HepG2 (cell line): Measurements from ENCODE around the gene BMX. TPM values are rescaled to one million over a fixed set of nuclear protein-coding genes. Genes with fewer than 3 reads are reported as not detected.

Source experiments
- FOSL2 ChIP-seq: sonication (generic); formaldehyde crosslinking; IDR thresholded peaks from 2 replicates; pipeline ENCODE4 v1.4.0; 2020; ENCODE audit warnings: missing genetic modification reagents
- HES4 ChIP-seq: sonication (generic); formaldehyde crosslinking; IDR thresholded peaks from 2 replicates; pipeline ENCODE4 v1.9.0; 2021; ENCODE audit warnings: mild to moderate bottlenecking, missing genetic modification reagents, borderline replicate concordance
- ISL2 ChIP-seq: sonication (generic); formaldehyde crosslinking; IDR thresholded peaks from 2 replicates; pipeline ENCODE4 v1.5.0; 2020; ENCODE audit warnings: missing genetic modification reagents
- MBNL3 ChIP-seq: fragments of 250-450 bp; sonication (Bioruptor Pico); conservative IDR thresholded peaks from 2 replicates; pipeline ENCODE4 v1.8.0; 2022; ENCODE audit warnings: mild to moderate bottlenecking, inconsistent platforms
- MEF2D ChIP-seq: sonication (generic); formaldehyde crosslinking; IDR thresholded peaks from 2 replicates; pipeline ENCODE4 v1.5.1; 2020; ENCODE audit warnings: mild to moderate bottlenecking, missing genetic modification reagents
- NFYB ChIP-seq: sonication (generic); formaldehyde crosslinking; IDR thresholded peaks from 2 replicates; pipeline ENCODE4 v1.4.0; 2020; ENCODE audit warnings: missing genetic modification reagents
- PHF21A ChIP-seq: sonication (generic); formaldehyde crosslinking; IDR thresholded peaks from 2 replicates; pipeline ENCODE4 v1.5.0; 2020; ENCODE audit warnings: mild to moderate bottlenecking, missing genetic modification reagents
- PPARG ChIP-seq: conservative IDR thresholded peaks from 2 replicates; pipeline ENCODE4 v1.6.1; 2016; ENCODE audit warnings: missing biosample characterization, missing genetic modification reagents
- SAP130 ChIP-seq: IDR thresholded peaks from 2 replicates; pipeline ENCODE4 v1.6.1; 2016; ENCODE audit warnings: low read depth
- TEAD3 ChIP-seq: optimal IDR thresholded peaks from 2 replicates; pipeline ENCODE3; 2016; ENCODE audit warnings: borderline replicate concordance
- ZFYVE20 ChIP-seq: sonication (generic); formaldehyde crosslinking; IDR thresholded peaks from 2 replicates; pipeline ENCODE4 v1.8.0; 2023; ENCODE audit warnings: low read depth, mild to moderate bottlenecking, moderate library complexity, missing genetic modification reagents, borderline replicate concordance
- ZNF136 ChIP-seq: sonication (generic); formaldehyde crosslinking; IDR thresholded peaks from 2 replicates; pipeline ENCODE4 v1.8.1; 2022; ENCODE audit warnings: low read depth, mild to moderate bottlenecking, moderate library complexity, missing genetic modification reagents
- ZNF24 ChIP-seq: fragments of 450-650 bp; IDR thresholded peaks from 2 replicates; pipeline ENCODE4 v1.6.1; 2017; ENCODE audit warnings: antibody characterized with exemption, mild to moderate bottlenecking
- ZNF44 ChIP-seq: sonication (generic); formaldehyde crosslinking; IDR thresholded peaks from 2 replicates; pipeline ENCODE4 v1.5.1; 2020; ENCODE audit warnings: mild to moderate bottlenecking, missing genetic modification reagents
- ZNF572 ChIP-seq: sonication (generic); formaldehyde crosslinking; IDR thresholded peaks from 2 replicates; pipeline ENCODE4 v1.5.1; 2020; ENCODE audit warnings: mild to moderate bottlenecking, missing genetic modification reagents
- ZNF768 ChIP-seq: sonication (generic); formaldehyde crosslinking; IDR thresholded peaks from 2 replicates; pipeline ENCODE4 v1.4.0; 2020; ENCODE audit warnings: missing genetic modification reagents
- ZNF788 ChIP-seq: sonication (generic); formaldehyde crosslinking; IDR thresholded peaks from 2 replicates; pipeline ENCODE4 v1.5.0; 2020; ENCODE audit warnings: mild to moderate bottlenecking, missing genetic modification reagents, borderline replicate concordance
- polyA plus RNA-seq, 8 experiments: library from polyadenylated mRNA; depleted of rRNA in 3 of 8; stranded (reverse) in 7 of 8; unstranded in 1 of 8; fragments of >200 nt; fragmentation: Illumina TruSeq in 4 of 8; extraction: Trizol in 4 of 8; gene quantifications; 2 replicates each; pipeline versions ENCODE4 v1.2.1 to v1.2.3, GENCODE V29; 2011 to 2016; ENCODE audit warnings: low read depth in 4 of 8, missing spikeins in 1 of 8, mixed read lengths in 1 of 8; ENCODE audit not compliant: insufficient read depth in 1 of 8
- total RNA-seq, 5 experiments: library from RNA; depleted of rRNA; stranded (reverse); fragments of >200 nt; fragmentation: Illumina TruSeq; extraction: Trizol; gene quantifications; 2 replicates each; pipeline ENCODE4 v1.2.3, GENCODE V29; 2016; ENCODE audit warnings: low read depth in 1 of 5
- TF ChIP-seq, protein P1 (sequence below): sonication (generic); formaldehyde crosslinking; IDR thresholded peaks from 2 replicates; pipeline ENCODE4 v1.5.1; 2020; ENCODE audit warnings: mild to moderate bottlenecking, missing genetic modification reagents, borderline replicate concordance
- TF ChIP-seq, protein P2 (sequence below): sonication (generic); formaldehyde crosslinking; IDR thresholded peaks from 2 replicates; pipeline ENCODE4 v1.4.0; 2020; ENCODE audit warnings: missing genetic modification reagents
- TF ChIP-seq, protein P3 (sequence below): sonication (generic); formaldehyde crosslinking; IDR thresholded peaks from 2 replicates; pipeline ENCODE4 v1.9.0; 2022; ENCODE audit warnings: missing genetic modification reagents, mild to moderate bottlenecking, borderline replicate concordance
- TF ChIP-seq, protein P4 (sequence below): IDR thresholded peaks from 2 replicates; pipeline ENCODE4 v1.6.1; 2018; ENCODE audit warnings: missing genetic modification reagents

Gene BMX
- total and polyA plus RNA-seq, 2 of the 13 experiments (the other 11 are each of a cell fraction or from before 2014, with no cell fraction given) = not detected

DNA sequence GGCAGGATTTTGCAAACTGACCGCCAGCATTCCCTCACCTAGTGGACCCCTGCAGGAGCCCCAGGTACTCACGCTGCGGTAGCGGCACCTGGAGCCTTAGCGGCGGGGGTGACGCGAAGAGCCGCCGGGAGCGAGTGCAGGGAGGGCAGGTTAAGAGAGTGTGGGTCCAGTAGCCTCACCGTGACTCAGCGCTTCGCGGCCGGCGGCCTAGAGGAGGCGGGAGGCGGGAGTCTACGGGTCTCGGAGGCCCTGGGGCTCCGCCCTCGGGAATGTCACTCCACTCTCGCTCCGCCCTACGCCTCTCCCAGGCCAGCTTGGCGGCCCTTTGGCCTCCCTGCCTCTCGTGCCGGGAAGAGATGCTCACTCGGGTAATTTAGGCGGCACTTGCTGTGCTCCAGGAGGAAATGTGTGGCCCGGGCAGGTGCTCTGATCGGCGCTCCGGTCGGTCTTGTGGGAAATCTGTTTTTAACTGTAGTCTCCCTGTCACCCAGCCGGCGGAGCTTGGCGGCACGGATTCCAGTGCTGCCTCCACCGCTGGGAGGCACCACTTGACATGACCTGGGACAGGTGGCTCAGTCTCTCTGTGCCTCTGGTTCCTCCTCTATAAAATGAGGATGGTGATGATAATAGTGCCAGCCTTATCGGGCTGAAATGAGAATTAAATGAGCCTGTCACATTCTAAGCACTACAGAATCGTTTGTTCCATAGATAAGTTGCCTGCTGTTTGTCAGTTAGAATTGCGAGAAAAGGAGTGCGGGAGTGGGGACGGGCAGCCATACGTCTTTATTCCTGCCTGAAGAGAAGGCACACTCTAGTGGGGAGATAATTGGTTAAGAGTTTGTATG, 7.3 kb upstream of the BMX start, which contains the start of gene PIR (continued):
- TF ChIP-seq, protein P1, sequence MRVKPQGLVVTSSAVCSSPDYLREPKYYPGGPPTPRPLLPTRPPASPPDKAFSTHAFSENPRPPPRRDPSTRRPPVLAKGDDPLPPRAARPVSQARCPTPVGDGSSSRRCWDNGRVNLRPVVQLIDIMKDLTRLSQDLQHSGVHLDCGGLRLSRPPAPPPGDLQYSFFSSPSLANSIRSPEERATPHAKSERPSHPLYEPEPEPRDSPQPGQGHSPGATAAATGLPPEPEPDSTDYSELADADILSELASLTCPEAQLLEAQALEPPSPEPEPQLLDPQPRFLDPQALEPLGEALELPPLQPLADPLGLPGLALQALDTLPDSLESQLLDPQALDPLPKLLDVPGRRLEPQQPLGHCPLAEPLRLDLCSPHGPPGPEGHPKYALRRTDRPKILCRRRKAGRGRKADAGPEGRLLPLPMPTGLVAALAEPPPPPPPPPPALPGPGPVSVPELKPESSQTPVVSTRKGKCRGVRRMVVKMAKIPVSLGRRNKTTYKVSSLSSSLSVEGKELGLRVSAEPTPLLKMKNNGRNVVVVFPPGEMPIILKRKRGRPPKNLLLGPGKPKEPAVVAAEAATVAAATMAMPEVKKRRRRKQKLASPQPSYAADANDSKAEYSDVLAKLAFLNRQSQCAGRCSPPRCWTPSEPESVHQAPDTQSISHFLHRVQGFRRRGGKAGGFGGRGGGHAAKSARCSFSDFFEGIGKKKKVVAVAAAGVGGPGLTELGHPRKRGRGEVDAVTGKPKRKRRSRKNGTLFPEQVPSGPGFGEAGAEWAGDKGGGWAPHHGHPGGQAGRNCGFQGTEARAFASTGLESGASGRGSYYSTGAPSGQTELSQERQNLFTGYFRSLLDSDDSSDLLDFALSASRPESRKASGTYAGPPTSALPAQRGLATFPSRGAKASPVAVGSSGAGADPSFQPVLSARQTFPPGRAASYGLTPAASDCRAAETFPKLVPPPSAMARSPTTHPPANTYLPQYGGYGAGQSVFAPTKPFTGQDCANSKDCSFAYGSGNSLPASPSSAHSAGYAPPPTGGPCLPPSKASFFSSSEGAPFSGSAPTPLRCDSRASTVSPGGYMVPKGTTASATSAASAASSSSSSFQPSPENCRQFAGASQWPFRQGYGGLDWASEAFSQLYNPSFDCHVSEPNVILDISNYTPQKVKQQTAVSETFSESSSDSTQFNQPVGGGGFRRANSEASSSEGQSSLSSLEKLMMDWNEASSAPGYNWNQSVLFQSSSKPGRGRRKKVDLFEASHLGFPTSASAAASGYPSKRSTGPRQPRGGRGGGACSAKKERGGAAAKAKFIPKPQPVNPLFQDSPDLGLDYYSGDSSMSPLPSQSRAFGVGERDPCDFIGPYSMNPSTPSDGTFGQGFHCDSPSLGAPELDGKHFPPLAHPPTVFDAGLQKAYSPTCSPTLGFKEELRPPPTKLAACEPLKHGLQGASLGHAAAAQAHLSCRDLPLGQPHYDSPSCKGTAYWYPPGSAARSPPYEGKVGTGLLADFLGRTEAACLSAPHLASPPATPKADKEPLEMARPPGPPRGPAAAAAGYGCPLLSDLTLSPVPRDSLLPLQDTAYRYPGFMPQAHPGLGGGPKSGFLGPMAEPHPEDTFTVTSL (CRISPR knock-in tag) = no peak
- TF ChIP-seq ZNF572 (CRISPR knock-in tag) (no peak), FOSL2 (CRISPR knock-in tag) (peak; percentile 36; the same call in 1 of the 2 replicates), PHF21A (CRISPR knock-in tag) (peak; percentile 48; the same call in 1 of the 2 replicates), NFYB (no peak), ISL2 (CRISPR knock-in tag) (0 out of 2 replicates have a peak, but pooled peaks have one; percentile 19), ZNF44 (CRISPR knock-in tag) (no peak), MEF2D (CRISPR knock-in tag) (no peak), ZNF136 (CRISPR knock-in tag) (no peak), ZNF24 (no peak), MBNL3 (CRISPR knock-in tag) (no peak), ZNF768 (peak; percentile 53; the same call in 1 of the 2 replicates), HES4 (CRISPR knock-in tag) (no peak), TEAD3 (CRISPR knock-in tag) (no peak), SAP130 (CRISPR knock-in tag) (peak; percentile 65), ZFYVE20 (CRISPR knock-in tag) (no peak), ZNF788 (CRISPR knock-in tag) (peak; percentile 61; the same call in 1 of the 2 replicates), PPARG (CRISPR knock-in tag) (no peak)
- TF ChIP-seq, protein P2, sequence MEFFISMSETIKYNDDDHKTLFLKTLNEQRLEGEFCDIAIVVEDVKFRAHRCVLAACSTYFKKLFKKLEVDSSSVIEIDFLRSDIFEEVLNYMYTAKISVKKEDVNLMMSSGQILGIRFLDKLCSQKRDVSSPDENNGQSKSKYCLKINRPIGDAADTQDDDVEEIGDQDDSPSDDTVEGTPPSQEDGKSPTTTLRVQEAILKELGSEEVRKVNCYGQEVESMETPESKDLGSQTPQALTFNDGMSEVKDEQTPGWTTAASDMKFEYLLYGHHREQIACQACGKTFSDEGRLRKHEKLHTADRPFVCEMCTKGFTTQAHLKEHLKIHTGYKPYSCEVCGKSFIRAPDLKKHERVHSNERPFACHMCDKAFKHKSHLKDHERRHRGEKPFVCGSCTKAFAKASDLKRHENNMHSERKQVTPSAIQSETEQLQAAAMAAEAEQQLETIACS (CRISPR knock-in tag) = no peak
- TF ChIP-seq, protein P3, sequence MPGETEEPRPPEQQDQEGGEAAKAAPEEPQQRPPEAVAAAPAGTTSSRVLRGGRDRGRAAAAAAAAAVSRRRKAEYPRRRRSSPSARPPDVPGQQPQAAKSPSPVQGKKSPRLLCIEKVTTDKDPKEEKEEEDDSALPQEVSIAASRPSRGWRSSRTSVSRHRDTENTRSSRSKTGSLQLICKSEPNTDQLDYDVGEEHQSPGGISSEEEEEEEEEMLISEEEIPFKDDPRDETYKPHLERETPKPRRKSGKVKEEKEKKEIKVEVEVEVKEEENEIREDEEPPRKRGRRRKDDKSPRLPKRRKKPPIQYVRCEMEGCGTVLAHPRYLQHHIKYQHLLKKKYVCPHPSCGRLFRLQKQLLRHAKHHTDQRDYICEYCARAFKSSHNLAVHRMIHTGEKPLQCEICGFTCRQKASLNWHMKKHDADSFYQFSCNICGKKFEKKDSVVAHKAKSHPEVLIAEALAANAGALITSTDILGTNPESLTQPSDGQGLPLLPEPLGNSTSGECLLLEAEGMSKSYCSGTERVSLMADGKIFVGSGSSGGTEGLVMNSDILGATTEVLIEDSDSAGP (CRISPR knock-in tag) = peak; percentile 61; the same call in 1 of the 2 replicates
- TF ChIP-seq, protein P4, sequence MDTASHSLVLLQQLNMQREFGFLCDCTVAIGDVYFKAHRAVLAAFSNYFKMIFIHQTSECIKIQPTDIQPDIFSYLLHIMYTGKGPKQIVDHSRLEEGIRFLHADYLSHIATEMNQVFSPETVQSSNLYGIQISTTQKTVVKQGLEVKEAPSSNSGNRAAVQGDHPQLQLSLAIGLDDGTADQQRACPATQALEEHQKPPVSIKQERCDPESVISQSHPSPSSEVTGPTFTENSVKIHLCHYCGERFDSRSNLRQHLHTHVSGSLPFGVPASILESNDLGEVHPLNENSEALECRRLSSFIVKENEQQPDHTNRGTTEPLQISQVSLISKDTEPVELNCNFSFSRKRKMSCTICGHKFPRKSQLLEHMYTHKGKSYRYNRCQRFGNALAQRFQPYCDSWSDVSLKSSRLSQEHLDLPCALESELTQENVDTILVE (CRISPR knock-in tag) = no peak
